Pancreas (tissue), 10 donors: ENCODE results near the gene MVK. TPM values are rescaled to one million over a fixed set of nuclear protein-coding genes. Genes with fewer than 3 reads are reported as not detected.

Source experiments
- ATAC-seq, 4 donors: fragments of 200-7000 bp; cut with Tn5 transposase; one replicate each; pipeline versions ENCODE4 v1.8.0 to v1.9.1; 2020; ENCODE audit warnings: mild to moderate bottlenecking in 4 of 4, moderate library complexity in 4 of 4
- DNase-seq, 6 donors: peaks; one replicate each; pipeline ENCODE4 v3.0.0-alpha.2; 2020
- FAIRE-seq: peaks from 2 replicates; lab custom pipeline; 2012; peaks lifted over from hg19 to GRCh38; lab: Jason Lieb, UNC
- H3K27ac ChIP-seq, 4 donors: fragments of 200-600 bp; sonication (generic); 1 replicate in 3 of 4; 2 replicates in 1 of 4; pipeline versions ENCODE4 v1.5.0 to v1.8.0; 2020
- H3K27me3 ChIP-seq, 4 donors: fragments of 200-600 bp; one replicate each; pipeline ENCODE4 v1.8.0; 2021
- H3K36me3 ChIP-seq, 3 donors: fragments of 200-600 bp; sonication (generic) in 1 of 3; one replicate each; pipeline versions ENCODE4 v1.5.0 to v1.8.0; 2020 to 2021
- H3K4me1 ChIP-seq, 3 donors: fragments of 200-600 bp; one replicate each; pipeline ENCODE4 v1.8.0; 2021
- H3K4me3 ChIP-seq, 4 donors: fragments of 200-600 bp; sonication (generic) in 2 of 4; one replicate each; pipeline versions ENCODE4 v1.5.0 to v1.8.0; 2020 to 2021
- H3K9me3 ChIP-seq, 4 donors: fragments of 200-600 bp; one replicate each; pipeline ENCODE4 v1.8.0; 2021
- CTCF ChIP-seq, 4 donors: fragments of 200-600 bp; sonication (generic) in 3 of 4; IDR thresholded peaks; one replicate each; pipeline versions ENCODE4 v1.5.0 to v1.8.0; 2021; ENCODE audit warnings: antibody characterized with exemption in 4 of 4
- WGBS, 2 donors: extraction: QIAGEN DNeasy Blood & Tissue Kit; methylation state at CpG; one replicate each; pipeline ENCODE4 v1.1.7; 2013; 5-methylcytosine and 5-hydroxymethylcytosine counted together
- intact Hi-C, 3 donors: fragments of 100-400 bp; cut with DNase I; formaldehyde crosslinking; loops; one replicate each; pipeline versions ENCODE4 v1.11.1 to v1.14.2; 2022
- polyA plus RNA-seq, 2 donors: library from polyadenylated mRNA; stranded (reverse); fragments of 200-250 nt; gene quantifications; one replicate each; pipeline ENCODE4 v1.2.3, GENCODE V29; 2013
- total RNA-seq, 6 donors: library from RNA; stranded (reverse); fragmentation: NEBNext Ultra II Directional in 4 of 6; extraction: Animal tissue kit (Norgen Biotek cat#: 25700) in 4 of 6; gene quantifications; one replicate each; pipeline versions ENCODE4 v1.2.1 to v1.2.4, GENCODE V29; 2021 to 2023
- donor health status: healthy with polysubstance abuse.
- donor health status: DM: no; HTN: no; CAD: no; lungs with moderate emphysema.
- donor health status: DM: no; HTN: no; CAD: no.
- donor health status: control.
- donor health status: control.
- donor health status: Bipolar disorder and iron deficiency.
- donor health status: DM: yes; HTN: yes; CAD: no.
- donor health status: DM: no; HTN: no; CAD: no.
- donor health status: DM: no; HTN: no; CAD: no.
- donor health status: DM: yes; HTN: yes; CAD: no.

MVK gene
- total and polyA plus RNA-seq, 8 donors = 5.8 to 15.9 (median 7.4) TPM

GRCh38 chr12:109589240-109589590, 15.6 kb downstream of the MVK start:
- no peak for ATAC-seq
- 87 to 91% methylated on average over 7 of the region's 7 CpGs for WGBS, 2 donors
- FAIRE-seq = no peak
- Histone ChIP-seq H3K36me3 (no peaks in the 10 kb centered on the region), H3K27me3 (no peaks in the 10 kb centered on the region), H3K4me1 (no peaks in the 10 kb centered on the region), H3K4me3 (no peak overlapping the region), H3K9me3 (no peaks in the 10 kb centered on the region), H3K27ac (no peak overlapping the region)
- no peak for TF ChIP-seq CTCF (IDR thresholded peaks at IDR 0.05)
- intact Hi-C loops = no loop called here
- DNase-seq = no peak

GRCh38 chr12:109589691-109590245, 16.2 kb downstream of the MVK start:
- H3K4me3 ChIP-seq = no peak overlapping the region
- H3K27ac ChIP-seq = no peak overlapping the region
- H3K36me3 ChIP-seq = no peaks in the 10 kb centered on the region
- H3K27me3 ChIP-seq = no peaks in the 10 kb centered on the region
- no peak for TF ChIP-seq CTCF (IDR thresholded peaks at IDR 0.05)
- H3K4me1 ChIP-seq = no peaks in the 10 kb centered on the region
- FAIRE-seq (no peak), ATAC-seq (no peak), DNase-seq (peak in 1 of 6 donors; percentile 34)
- WGBS, 2 donors = 88 to 91% methylated on average over 16 of the region's 16 CpGs
- intact Hi-C loops = no loop called here
- no peaks in the 10 kb centered on the region for H3K9me3 ChIP-seq

- no peak for ATAC-seq
- no peaks in the 10 kb centered on the region for H3K9me3 ChIP-seq
- H3K27me3 ChIP-seq = no peaks in the 10 kb centered on the region
- DNase-seq = no peak
- no peak overlapping the region for H3K4me3 ChIP-seq
- no peaks in the 10 kb centered on the region for H3K36me3 ChIP-seq
- no peaks in the 10 kb centered on the region for H3K4me1 ChIP-seq
- no peak overlapping the region for H3K27ac ChIP-seq
- intact Hi-C loops = no loop called here
- TF ChIP-seq CTCF (IDR thresholded peaks at IDR 0.05) = no peak
- no peak for FAIRE-seq
- 85 to 89% methylated on average over 8 of the region's 8 CpGs for WGBS, 2 donors
Observed at GRCh38 chr12:109590566-109590965, 17.0 kb downstream of the MVK start.

- DNase-seq (no peak), FAIRE-seq (no peak), ATAC-seq (no peak)
- TF ChIP-seq CTCF (IDR thresholded peaks at IDR 0.05) = no peak
- H3K27ac ChIP-seq = no peak overlapping the region
- H3K9me3 ChIP-seq = no peaks in the 10 kb centered on the region
- H3K36me3 ChIP-seq = no peaks in the 10 kb centered on the region
- H3K27me3 ChIP-seq = no peaks in the 10 kb centered on the region
- WGBS, 2 donors = 87 to 91% methylated on average over 10 of the region's 10 CpGs
- intact Hi-C loops = no loop called here
- H3K4me3 ChIP-seq = no peak overlapping the region
- H3K4me1 ChIP-seq = no peaks in the 10 kb centered on the region
Observed at GRCh38 chr12:109591041-109591440, 17.4 kb downstream of the MVK start.

- DNase-seq (peak in 1 of 6 donors; percentile 55), FAIRE-seq (no peak), ATAC-seq (no peak)
- H3K9me3 ChIP-seq = no peaks in the 10 kb centered on the region
- H3K4me3 ChIP-seq = no peak overlapping the region
- H3K4me1 ChIP-seq = no peaks in the 10 kb centered on the region
- WGBS, 2 donors = 83 to 87% methylated on average over 19 of the region's 19 CpGs
- no peaks in the 10 kb centered on the region for H3K27me3 ChIP-seq
- H3K36me3 ChIP-seq = no peaks in the 10 kb centered on the region
- no peak overlapping the region for H3K27ac ChIP-seq
- intact Hi-C loops = no loop called here
- no peak for TF ChIP-seq CTCF (IDR thresholded peaks at IDR 0.05)
Observed at GRCh38 chr12:109592195-109592904, 18.8 kb downstream of the MVK start.
